ENCODE measurements around the gene RHBDF2.

DNA sequence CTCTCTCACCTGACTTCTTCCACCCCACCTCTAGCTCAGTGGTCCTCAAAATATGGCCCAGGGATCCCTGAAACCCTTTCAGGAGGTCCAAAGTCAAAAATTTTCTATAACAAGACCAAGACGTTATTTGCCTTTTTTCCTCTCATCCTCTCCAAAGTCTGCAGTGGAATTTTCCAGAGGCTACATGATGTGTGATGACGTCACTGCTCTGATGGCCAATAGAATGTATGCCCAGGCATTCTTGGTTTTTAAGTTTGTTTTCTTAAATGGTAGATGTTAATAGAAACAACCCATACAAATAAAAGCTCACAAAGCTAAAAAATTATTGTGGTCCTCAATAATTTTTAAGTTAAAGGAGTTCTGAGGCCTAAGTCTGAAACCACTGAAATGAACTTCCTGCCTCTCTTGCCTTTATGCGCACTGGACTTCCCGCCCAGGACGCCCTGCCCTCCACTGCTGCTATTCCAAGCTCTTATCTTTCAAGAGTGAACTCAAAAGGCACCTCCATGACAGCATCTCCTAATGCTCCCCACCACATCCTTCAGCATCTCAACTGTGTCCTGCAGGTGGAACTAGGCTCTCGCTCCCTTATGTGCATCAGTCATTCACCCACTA is 61.8 kb downstream of the RHBDF2 start:
- TF ChIP-seq, protein P1, sequence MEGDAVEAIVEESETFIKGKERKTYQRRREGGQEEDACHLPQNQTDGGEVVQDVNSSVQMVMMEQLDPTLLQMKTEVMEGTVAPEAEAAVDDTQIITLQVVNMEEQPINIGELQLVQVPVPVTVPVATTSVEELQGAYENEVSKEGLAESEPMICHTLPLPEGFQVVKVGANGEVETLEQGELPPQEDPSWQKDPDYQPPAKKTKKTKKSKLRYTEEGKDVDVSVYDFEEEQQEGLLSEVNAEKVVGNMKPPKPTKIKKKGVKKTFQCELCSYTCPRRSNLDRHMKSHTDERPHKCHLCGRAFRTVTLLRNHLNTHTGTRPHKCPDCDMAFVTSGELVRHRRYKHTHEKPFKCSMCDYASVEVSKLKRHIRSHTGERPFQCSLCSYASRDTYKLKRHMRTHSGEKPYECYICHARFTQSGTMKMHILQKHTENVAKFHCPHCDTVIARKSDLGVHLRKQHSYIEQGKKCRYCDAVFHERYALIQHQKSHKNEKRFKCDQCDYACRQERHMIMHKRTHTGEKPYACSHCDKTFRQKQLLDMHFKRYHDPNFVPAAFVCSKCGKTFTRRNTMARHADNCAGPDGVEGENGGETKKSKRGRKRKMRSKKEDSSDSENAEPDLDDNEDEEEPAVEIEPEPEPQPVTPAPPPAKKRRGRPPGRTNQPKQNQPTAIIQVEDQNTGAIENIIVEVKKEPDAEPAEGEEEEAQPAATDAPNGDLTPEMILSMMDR (IDR thresholded peaks at IDR 0.05) = no peak
- TF ChIP-seq POLR2AphosphoS5 (IDR thresholded peaks at IDR 0.05; ENCODE audit: insufficient read depth in 1 of 2, low read depth in 1 of 2) (no peak), POLR2A (IDR thresholded peaks at IDR 0.05) (no peak)
